H7 (cell line): ENCODE measurements around the gene GIMAP5. TPM values are rescaled to one million over a fixed set of nuclear protein-coding genes. Genes with fewer than 3 reads are reported as not detected.
A peak's percentile ranks its signal among the peaks of the same experiment; 100 is the strongest.

Experiments
- DNase-seq: peaks from one replicate; pipeline ENCODE4 v3.0.0; 2012
- H3K27me3 ChIP-seq: 2 replicates; pipeline ENCODE4 v1.6.0; 2011; ENCODE audit warnings: mild to moderate bottlenecking, low read length; ENCODE audit not compliant: control insufficient read depth, insufficient read depth
- H3K36me3 ChIP-seq: replicated peaks from 2 replicates; pipeline ENCODE4 v1.5.1; 2011; ENCODE audit warnings: low read length; ENCODE audit not compliant: control insufficient read depth, insufficient read depth
- H3K4me3 ChIP-seq: 2 replicates; pipeline ENCODE4 v1.5.1; 2011; ENCODE audit warnings: low read depth, mild to moderate bottlenecking, control low read depth, low read length, moderate library complexity; ENCODE audit not compliant: insufficient read depth
- total RNA-seq: library from RNA; depleted of rRNA; stranded (reverse); fragments of >200 nt; shearing (Covaris generic); gene quantifications from 2 replicates; pipeline ENCODE4 v1.2.3, GENCODE V29; 2014

GIMAP5 gene
- total RNA-seq, 1 experiment from 2014 or later, result not detected

GRCh38 chr7:150744041-150744656 is 6.9 kb downstream of the GIMAP5 start:
- Histone ChIP-seq H3K4me3 (no peak overlapping the region), H3K27me3 (peaks cover 93% of the 10 kb centered on the region), H3K36me3 (no peaks in the 10 kb centered on the region)
- no peak for DNase-seq

GRCh38 chr7:150745086-150745485 is 7.9 kb downstream of the GIMAP5 start:
- Histone ChIP-seq H3K27me3 (peaks cover 89% of the 10 kb centered on the region), H3K36me3 (no peaks in the 10 kb centered on the region), H3K4me3 (no peak overlapping the region)
- DNase-seq, result no peak

GRCh38 chr7:150745876-150746275 is 8.7 kb downstream of the GIMAP5 start:
- peaks cover 81% of the 10 kb centered on the region for H3K27me3 ChIP-seq
- H3K4me3 ChIP-seq, result no peak overlapping the region
- no peaks in the 10 kb centered on the region for H3K36me3 ChIP-seq
- no peak for DNase-seq

- Histone ChIP-seq H3K4me3 (no peak overlapping the region), H3K36me3 (no peaks in the 10 kb centered on the region), H3K27me3 (peaks cover 75% of the 10 kb centered on the region)
- DNase-seq, result no peak
Measured at GRCh38 chr7:150746921-150747320, 9.7 kb downstream of the GIMAP5 start.

- DNase-seq, result no peak
- no peak overlapping the region for H3K4me3 ChIP-seq
- H3K36me3 ChIP-seq, result no peaks in the 10 kb centered on the region
- peaks cover 62% of the 10 kb centered on the region for H3K27me3 ChIP-seq
Measured at GRCh38 chr7:150748376-150748775, 11.2 kb downstream of the GIMAP5 start.

- no peak for DNase-seq
- no peaks in the 10 kb centered on the region for H3K36me3 ChIP-seq
- no peak overlapping the region for H3K4me3 ChIP-seq
- peaks cover 34% of the 10 kb centered on the region for H3K27me3 ChIP-seq
Measured at GRCh38 chr7:150751702-150752101, 14.5 kb downstream of the GIMAP5 start.

- no peak overlapping the region for H3K4me3 ChIP-seq
- no peaks in the 10 kb centered on the region for H3K36me3 ChIP-seq
- peaks cover 19% of the 10 kb centered on the region for H3K27me3 ChIP-seq
- DNase-seq, result no peak
Measured at GRCh38 chr7:150753239-150753638, 16.0 kb downstream of the GIMAP5 start.

GRCh38 chr7:150753826-150754603 is 16.8 kb downstream of the GIMAP5 start:
- Histone ChIP-seq H3K36me3 (no peaks in the 10 kb centered on the region), H3K27me3 (peaks cover 12% of the 10 kb centered on the region), H3K4me3 (no peak overlapping the region)
- DNase-seq, result peak; percentile 68

- Histone ChIP-seq H3K27me3 (peaks cover 5% of the 10 kb centered on the region; the same call in 1 of the 2 replicates), H3K36me3 (no peaks in the 10 kb centered on the region), H3K4me3 (no peak overlapping the region)
- DNase-seq, result no peak
Measured at GRCh38 chr7:150754951-150755350, 17.7 kb downstream of the GIMAP5 start.

- no peak for DNase-seq
- Histone ChIP-seq H3K27me3 (peaks cover 5% of the 10 kb centered on the region; the same call in 1 of the 2 replicates), H3K36me3 (no peaks in the 10 kb centered on the region), H3K4me3 (no peak overlapping the region)
Measured at GRCh38 chr7:150755473-150756099, 18.4 kb downstream of the GIMAP5 start.

GRCh38 chr7:150756166-150756565 is 18.9 kb downstream of the GIMAP5 start:
- Histone ChIP-seq H3K27me3 (peaks cover 5% of the 10 kb centered on the region; the same call in 1 of the 2 replicates), H3K36me3 (no peaks in the 10 kb centered on the region), H3K4me3 (no peak overlapping the region)
- no peak for DNase-seq

GRCh38 chr7:150756858-150757257 is 19.6 kb downstream of the GIMAP5 start:
- DNase-seq, result no peak
- H3K4me3 ChIP-seq, result no peak overlapping the region
- no peaks in the 10 kb centered on the region for H3K36me3 ChIP-seq
- peaks cover 2% of the 10 kb centered on the region; the same call in 1 of the 2 replicates for H3K27me3 ChIP-seq

GRCh38 chr7:150759479-150759878 is 22.3 kb downstream of the GIMAP5 start:
- Histone ChIP-seq H3K4me3 (no peak overlapping the region), H3K36me3 (no peaks in the 10 kb centered on the region), H3K27me3 (no peaks in the 10 kb centered on the region; the same call in 1 of the 2 replicates)
- DNase-seq, result no peak

- no peak for DNase-seq
- no peaks in the 10 kb centered on the region for H3K36me3 ChIP-seq
- H3K4me3 ChIP-seq, result no peak overlapping the region
- H3K27me3 ChIP-seq, result no peaks in the 10 kb centered on the region
Measured at GRCh38 chr7:150766334-150766709, 29.1 kb downstream of the GIMAP5 start.

- no peak overlapping the region for H3K4me3 ChIP-seq
- H3K27me3 ChIP-seq, result no peaks in the 10 kb centered on the region
- no peak for DNase-seq
- no peaks in the 10 kb centered on the region for H3K36me3 ChIP-seq
Measured at GRCh38 chr7:150769768-150770167, 32.5 kb downstream of the GIMAP5 start.
